Right atrium auricular region (tissue), 2 donors: ENCODE results near the gene PTPN7. TPM values are rescaled to one million over a fixed set of nuclear protein-coding genes. Genes with fewer than 3 reads are reported as not detected.

ENCODE experiments used
- DNase-seq: peaks from one replicate; pipeline ENCODE4 v3.0.0-alpha.2; 2019; ENCODE audit warnings: low spot score
- H3K27ac ChIP-seq, 2 donors: fragments of 200-600 bp; sonication (generic); 1 replicate in 1 of 2; 2 replicates in 1 of 2; pipeline ENCODE4 v1.5.1; 2016 to 2019
- H3K27me3 ChIP-seq, 2 donors: fragments of 200-600 bp; sonication (generic); one replicate each; pipeline versions ENCODE4 v1.5.1 to v1.6.0; 2017 to 2019
- H3K36me3 ChIP-seq: fragments of 200-600 bp; sonication (generic); one replicate; pipeline ENCODE4 v1.5.1; 2016
- H3K4me1 ChIP-seq, 2 donors: fragments of 200-600 bp; sonication (generic); one replicate each; pipeline versions ENCODE4 v1.5.1 to v1.6.0; 2017 to 2019
- H3K4me3 ChIP-seq, 2 donors: fragments of 200-600 bp; sonication (generic); 1 replicate in 1 of 2; 2 replicates in 1 of 2; pipeline ENCODE4 v1.5.1; 2017 to 2019; ENCODE audit warnings: mild to moderate bottlenecking in 1 of 2, moderate library complexity in 1 of 2
- H3K9me3 ChIP-seq, 2 donors: fragments of 200-600 bp; sonication (generic); one replicate each; pipeline ENCODE4 v1.5.1; 2019
- total RNA-seq, 2 donors: library from RNA; depleted of rRNA; stranded (reverse); fragments of >200 nt; gene quantifications; one replicate each; pipeline ENCODE4 v1.1.0, GENCODE V29; 2016
- TF ChIP-seq, protein P1 (sequence below), 2 donors: fragments of 200-600 bp; sonication (generic); IDR thresholded peaks; one replicate each; pipeline ENCODE4 v1.5.1; 2019; ENCODE audit warnings: antibody characterized with exemption in 2 of 2

PTPN7 gene
- total RNA-seq, 2 donors from 2014 or later, result 0.41 to 0.63 TPM

GRCh38 chr1:202129453-202130296, 30.7 kb downstream of the PTPN7 start:
- Histone ChIP-seq H3K4me1 (peaks cover 0 to 40% of the 10 kb centered on the region in 2 donors), H3K9me3 (no peaks in the 10 kb centered on the region), H3K4me3 (no peak overlapping the region), H3K36me3 (peaks cover 21% of the 10 kb centered on the region), H3K27me3 (no peaks in the 10 kb centered on the region), H3K27ac (no peak overlapping the region)
- TF ChIP-seq, protein P1, sequence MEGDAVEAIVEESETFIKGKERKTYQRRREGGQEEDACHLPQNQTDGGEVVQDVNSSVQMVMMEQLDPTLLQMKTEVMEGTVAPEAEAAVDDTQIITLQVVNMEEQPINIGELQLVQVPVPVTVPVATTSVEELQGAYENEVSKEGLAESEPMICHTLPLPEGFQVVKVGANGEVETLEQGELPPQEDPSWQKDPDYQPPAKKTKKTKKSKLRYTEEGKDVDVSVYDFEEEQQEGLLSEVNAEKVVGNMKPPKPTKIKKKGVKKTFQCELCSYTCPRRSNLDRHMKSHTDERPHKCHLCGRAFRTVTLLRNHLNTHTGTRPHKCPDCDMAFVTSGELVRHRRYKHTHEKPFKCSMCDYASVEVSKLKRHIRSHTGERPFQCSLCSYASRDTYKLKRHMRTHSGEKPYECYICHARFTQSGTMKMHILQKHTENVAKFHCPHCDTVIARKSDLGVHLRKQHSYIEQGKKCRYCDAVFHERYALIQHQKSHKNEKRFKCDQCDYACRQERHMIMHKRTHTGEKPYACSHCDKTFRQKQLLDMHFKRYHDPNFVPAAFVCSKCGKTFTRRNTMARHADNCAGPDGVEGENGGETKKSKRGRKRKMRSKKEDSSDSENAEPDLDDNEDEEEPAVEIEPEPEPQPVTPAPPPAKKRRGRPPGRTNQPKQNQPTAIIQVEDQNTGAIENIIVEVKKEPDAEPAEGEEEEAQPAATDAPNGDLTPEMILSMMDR (IDR thresholded peaks at IDR 0.05), result no peak
- DNase-seq, result no peak

GRCh38 chr1:202127836-202128622, 32.4 kb downstream of the PTPN7 start:
- TF ChIP-seq, protein P1 (IDR thresholded peaks at IDR 0.05), result no peak
- Histone ChIP-seq H3K27ac (no peak overlapping the region), H3K36me3 (peaks cover 5% of the 10 kb centered on the region), H3K4me3 (no peak overlapping the region), H3K9me3 (no peaks in the 10 kb centered on the region), H3K27me3 (no peaks in the 10 kb centered on the region), H3K4me1 (peaks cover 0 to 29% of the 10 kb centered on the region in 2 donors)
- DNase-seq, result no peak

DNA sequence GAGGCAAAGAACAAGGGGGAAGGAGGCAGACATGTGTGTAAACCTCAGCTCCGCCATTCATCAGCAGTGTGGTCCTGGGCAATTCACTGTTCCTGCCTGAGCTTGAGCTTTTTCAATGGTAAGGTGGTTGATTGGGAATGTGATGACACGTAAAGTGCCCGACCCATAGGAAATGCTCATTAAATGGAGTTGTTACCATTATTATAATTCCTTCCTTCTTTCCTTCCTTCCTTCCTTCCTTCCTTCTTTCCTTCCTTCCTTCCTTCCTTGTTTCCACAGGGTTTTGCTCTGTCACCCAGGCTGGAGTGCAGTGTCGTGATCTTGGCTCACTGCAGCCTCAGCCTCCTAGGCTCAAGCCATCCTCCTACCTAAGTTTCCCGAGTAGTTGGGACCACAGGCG, 33.3 kb downstream of the PTPN7 start:
- TF ChIP-seq, protein P1 (IDR thresholded peaks at IDR 0.05), result no peak
- Histone ChIP-seq H3K27ac (no peak overlapping the region), H3K27me3 (no peaks in the 10 kb centered on the region), H3K4me1 (peaks cover 0 to 19% of the 10 kb centered on the region in 2 donors), H3K36me3 (no peaks in the 10 kb centered on the region), H3K4me3 (no peak overlapping the region), H3K9me3 (no peaks in the 10 kb centered on the region)
- DNase-seq, result no peak

- TF ChIP-seq, protein P1 (IDR thresholded peaks at IDR 0.05), result no peak
- no peaks in the 10 kb centered on the region for H3K27me3 ChIP-seq
- H3K9me3 ChIP-seq, result no peaks in the 10 kb centered on the region
- no peak for DNase-seq
- no peak overlapping the region for H3K4me3 ChIP-seq
- no peaks in the 10 kb centered on the region for H3K36me3 ChIP-seq
- peaks cover 0 to 13% of the 10 kb centered on the region in 2 donors for H3K4me1 ChIP-seq
- no peak overlapping the region for H3K27ac ChIP-seq
These were observed 34.0 kb downstream of the PTPN7 start for GRCh38 chr1:202126426-202126825.

- no peak for DNase-seq
- Histone ChIP-seq H3K4me3 (no peak overlapping the region), H3K4me1 (peaks cover 0 to 7% of the 10 kb centered on the region in 2 donors), H3K9me3 (no peaks in the 10 kb centered on the region), H3K27me3 (no peaks in the 10 kb centered on the region), H3K36me3 (no peaks in the 10 kb centered on the region), H3K27ac (no peak overlapping the region)
- TF ChIP-seq, protein P1 (IDR thresholded peaks at IDR 0.05), result no peak
These were observed 34.8 kb downstream of the PTPN7 start for GRCh38 chr1:202125611-202126010.
